Keratinocyte (primary cell): ENCODE measurements around the gene SPRR3. TPM values are rescaled to one million over a fixed set of nuclear protein-coding genes. Genes with fewer than 3 reads are reported as not detected.

Experiments
- DNase-seq: peaks from one replicate; pipeline ENCODE4 v3.0.0-alpha.2; 2011; ENCODE audit warnings: low read depth, missing footprints, low spot score
- FAIRE-seq: peaks from 2 replicates; lab custom pipeline; 2011; peaks lifted over from hg19 to GRCh38; lab: Jason Lieb, UNC
- H2AFZ ChIP-seq: 2 replicates; pipeline ENCODE4 v1.6.0; 2012; ENCODE audit warnings: low read length, control low read depth, inconsistent platforms; ENCODE audit not compliant: control insufficient read depth
- H3K27ac ChIP-seq: 2 replicates; pipeline ENCODE4 v1.5.1; 2011; ENCODE audit warnings: low read length; ENCODE audit not compliant: control insufficient read depth, insufficient read depth
- H3K27me3 ChIP-seq: 3 replicates; pipeline ENCODE4 v1.6.0; 2011; ENCODE audit warnings: low read length; ENCODE audit not compliant: control insufficient read depth, insufficient read depth; ENCODE audit errors: extremely low read depth
- H3K36me3 ChIP-seq, 2 experiments: 2 replicates in 1 of 2; 3 replicates in 1 of 2; pipeline ENCODE4 v1.5.1; 2011; ENCODE audit warnings: low read length in 2 of 2, mild to moderate bottlenecking in 1 of 2; ENCODE audit not compliant: control insufficient read depth in 2 of 2, insufficient read depth in 2 of 2; ENCODE audit errors: extremely low read depth in 1 of 2
- H3K4me1 ChIP-seq: 3 replicates; pipeline ENCODE4 v1.5.1; 2011; ENCODE audit warnings: low read length; ENCODE audit not compliant: control insufficient read depth, insufficient read depth; ENCODE audit errors: extremely low read depth
- H3K4me2 ChIP-seq: 3 replicates; pipeline ENCODE4 v1.6.0; 2011; ENCODE audit warnings: low read depth, low read length; ENCODE audit not compliant: control insufficient read depth, insufficient read depth; ENCODE audit errors: extremely low read depth
- H3K4me3 ChIP-seq, 3 experiments: fragments of 200-600 bp in 1 of 3; sonication (generic) in 1 of 3; 2 replicates in 2 of 3; 3 replicates in 1 of 3; pipeline ENCODE4 v1.5.1; 2011 to 2016; ENCODE audit warnings: low read length in 3 of 3, mild to moderate bottlenecking in 3 of 3, control low read depth in 2 of 3, inconsistent platforms in 1 of 3, low read depth in 1 of 3, mixed read lengths in 1 of 3, mixed run types in 1 of 3, moderate library complexity in 1 of 3; ENCODE audit not compliant: control insufficient read depth in 2 of 3, insufficient read depth in 2 of 3; ENCODE audit errors: extremely low read depth in 1 of 3
- H3K79me2 ChIP-seq: 2 replicates; pipeline ENCODE4 v1.6.0; 2012; ENCODE audit warnings: low read length; ENCODE audit not compliant: control insufficient read depth, insufficient read depth
- H3K9ac ChIP-seq: 3 replicates; pipeline ENCODE4 v1.6.0; 2011; ENCODE audit warnings: low read length; ENCODE audit not compliant: control insufficient read depth, insufficient read depth; ENCODE audit errors: extremely low read depth
- H3K9me1 ChIP-seq: 3 replicates; pipeline ENCODE4 v1.6.0; 2011; ENCODE audit warnings: low read length; ENCODE audit not compliant: control insufficient read depth, insufficient read depth; ENCODE audit errors: extremely low read depth
- H3K9me3 ChIP-seq: 2 replicates; pipeline ENCODE4 v1.5.1; 2012; ENCODE audit warnings: low read depth, low read length; ENCODE audit not compliant: control insufficient read depth
- H4K20me1 ChIP-seq: 3 replicates; pipeline ENCODE4 v1.6.0; 2011; ENCODE audit warnings: low read length; ENCODE audit not compliant: control insufficient read depth, insufficient read depth; ENCODE audit errors: extremely low read depth
- CTCF ChIP-seq, 3 experiments: IDR thresholded peaks in 1 of 3; conservative IDR thresholded peaks in 1 of 3; optimal IDR thresholded peaks in 1 of 3; 2 replicates in 2 of 3; 3 replicates in 1 of 3; pipeline versions ENCODE3 to v1.5.1; 2011; ENCODE audit warnings: low read length in 3 of 3, mild to moderate bottlenecking in 3 of 3, moderate library complexity in 2 of 3, control low read depth in 1 of 3, inconsistent platforms in 1 of 3; ENCODE audit not compliant: insufficient read depth in 2 of 3; ENCODE audit errors: extremely low read depth in 1 of 3
- EZH2 ChIP-seq: IDR thresholded peaks from one replicate; pipeline ENCODE4 v1.6.1; 2012; ENCODE audit warnings: inconsistent platforms, mild to moderate bottlenecking, low read length, moderate library complexity
- dilution Hi-C: fragments of 300-500 bp; cut with MboI; formaldehyde crosslinking; loops from one replicate; pipeline ENCODE4 v1.7.0; 2020; ENCODE audit warnings: low sequenced_read_pairs; ENCODE audit not compliant: extremely low pct_ligation_motif_present
- polyA plus RNA-seq, 5 experiments: library from polyadenylated mRNA; depleted of rRNA in 3 of 5; stranded (reverse) in 3 of 5; stranded (forward) in 1 of 5; unstranded in 1 of 5; fragments of >200 nt; gene quantifications; 1 replicate in 1 of 5; 2 replicates in 3 of 5; 3 replicates in 1 of 5; pipeline versions ENCODE4 v1.2.1 to v1.2.3, GENCODE V29; 2011 to 2012; ENCODE audit warnings: missing spikeins in 2 of 5, low read depth in 1 of 5, low replicate concordance in 1 of 5

Gene SPRR3
- polyA plus RNA-seq, 1 donor (not counting 4 experiments of a cell fraction or from before 2014, with no cell fraction given), result 2.9 TPM

- Histone ChIP-seq H4K20me1 (no peaks in the 10 kb centered on the region), H3K27ac (no peak overlapping the region), H2AFZ (no peak overlapping the region), H3K9ac (no peak overlapping the region), H3K27me3 (no peaks in the 10 kb centered on the region), H3K36me3 (no peaks in the 10 kb centered on the region), H3K4me3 (no peak overlapping the region), H3K4me2 (no peak overlapping the region), H3K9me3 (no peaks in the 10 kb centered on the region), H3K79me2 (no peaks in the 10 kb centered on the region), H3K9me1 (no peaks in the 10 kb centered on the region), H3K4me1 (peaks cover 4% of the 10 kb centered on the region)
- FAIRE-seq, result no peak
- dilution Hi-C loops, result no loop called here
- TF ChIP-seq EZH2 (no peak), CTCF (optimal IDR thresholded peaks at IDR 0.05 in 1 of 3, IDR thresholded peaks at IDR 0.05 in 1 of 3, conservative IDR thresholded peaks at IDR 0.05 in 1 of 3; ENCODE audit: extremely low read depth in 1 of 3, insufficient read depth in 2 of 3, low read length in 3 of 3) (no peak)
- DNase-seq, result no peak
Observed at GRCh38 chr1:152981146-152981871, 20.2 kb upstream of the SPRR3 start.

- no peaks in the 10 kb centered on the region for H3K9me3 ChIP-seq
- H3K4me2 ChIP-seq, result no peak overlapping the region
- DNase-seq (no peak), FAIRE-seq (no peak)
- no peak overlapping the region for H3K27ac ChIP-seq
- H3K4me3 ChIP-seq, result no peak overlapping the region
- H3K36me3 ChIP-seq, result no peaks in the 10 kb centered on the region
- H3K27me3 ChIP-seq, result no peaks in the 10 kb centered on the region
- H3K79me2 ChIP-seq, result no peaks in the 10 kb centered on the region
- no peaks in the 10 kb centered on the region for H3K9me1 ChIP-seq
- TF ChIP-seq CTCF (optimal IDR thresholded peaks at IDR 0.05 in 1 of 3, IDR thresholded peaks at IDR 0.05 in 1 of 3, conservative IDR thresholded peaks at IDR 0.05 in 1 of 3; ENCODE audit: extremely low read depth in 1 of 3, insufficient read depth in 2 of 3, low read length in 3 of 3) (no peak), EZH2 (no peak)
- H2AFZ ChIP-seq, result no peak overlapping the region
- dilution Hi-C loops, result no loop called here
- no peak overlapping the region for H3K9ac ChIP-seq
- peaks cover 4% of the 10 kb centered on the region for H3K4me1 ChIP-seq
- no peaks in the 10 kb centered on the region for H4K20me1 ChIP-seq
Observed at GRCh38 chr1:152982076-152982475, 19.5 kb upstream of the SPRR3 start.
